GM18873 (cell line): ENCODE measurements around the gene CRB1.
"Not testable (repeated sequence)": the region's sequence is repeated elsewhere in the genome, so short reads cannot be mapped to it uniquely, and the experiment has no call there.

Source experiments
- ATAC-seq: cut with Tn5 transposase; IDR thresholded peaks from one replicate; pipeline ENCODE4 v1.9.1; 2021; ENCODE audit warnings: mild to moderate bottlenecking, moderate library complexity, moderate number of reproducible peaks; ENCODE audit not compliant: unreplicated experiment, low FRiP score

Gene CRB1

GRCh38 chr1:197448121-197448779, 180.2 kb downstream of the CRB1 start:
- no peak for ATAC-seq

- ATAC-seq: no peak
These were observed 183.3 kb downstream of the CRB1 start for GRCh38 chr1:197451381-197451780.

GRCh38 chr1:197453376-197454058, 185.5 kb downstream of the CRB1 start:
- ATAC-seq: no peak

GRCh38 chr1:197462539-197462938, 194.5 kb downstream of the CRB1 start:
- ATAC-seq: no peak

- no peak for ATAC-seq
These were observed 195.1 kb downstream of the CRB1 start for GRCh38 chr1:197463142-197463541.

- ATAC-seq: no peak
These were observed 196.0 kb downstream of the CRB1 start for GRCh38 chr1:197464044-197464443.

- ATAC-seq: no peak
These were observed 197.7 kb downstream of the CRB1 start for GRCh38 chr1:197465528-197466327.

GRCh38 chr1:197466813-197467212, 198.8 kb downstream of the CRB1 start:
- ATAC-seq: no peak

- no peak for ATAC-seq
These were observed 199.8 kb downstream of the CRB1 start for GRCh38 chr1:197467881-197468280.

- no peak for ATAC-seq
These were observed 200.6 kb downstream of the CRB1 start for GRCh38 chr1:197468543-197469175.

- ATAC-seq: no peak
These were observed 201.7 kb downstream of the CRB1 start for GRCh38 chr1:197469620-197470210.

GRCh38 chr1:197470330-197470729, 202.3 kb downstream of the CRB1 start:
- no peak for ATAC-seq

- no peak for ATAC-seq
These were observed 203.4 kb downstream of the CRB1 start for GRCh38 chr1:197471248-197471985.

GRCh38 chr1:197472141-197472540, 204.1 kb downstream of the CRB1 start:
- no peak for ATAC-seq

- ATAC-seq: no peak
These were observed 212.4 kb downstream of the CRB1 start for GRCh38 chr1:197480446-197480845.

GRCh38 chr1:197481101-197481500, 213.0 kb downstream of the CRB1 start:
- ATAC-seq: no peak

- no peak for ATAC-seq
These were observed 217.7 kb downstream of the CRB1 start for GRCh38 chr1:197485790-197486189.

GRCh38 chr1:197486946-197487345, 218.9 kb downstream of the CRB1 start:
- ATAC-seq: no peak

- not testable (repeated sequence) for ATAC-seq
These were observed 223.5 kb downstream of the CRB1 start for GRCh38 chr1:197491505-197491904.

GRCh38 chr1:197496722-197497121, 228.7 kb downstream of the CRB1 start:
- ATAC-seq: no peak
